ENCODE data around the gene WDR64. TPM values are rescaled to one million over a fixed set of nuclear protein-coding genes. Genes with fewer than 3 reads are reported as not detected.

WDR64 gene
- polyA plus RNA-seq, 1 donor (not counting 4 experiments of a cell fraction or from before 2014, with no cell fraction given), result not detected

- TF ChIP-seq CTCF (optimal IDR thresholded peaks at IDR 0.05 in 1 of 3, IDR thresholded peaks at IDR 0.05 in 1 of 3, conservative IDR thresholded peaks at IDR 0.05 in 1 of 3; ENCODE audit: extremely low read depth in 1 of 3, insufficient read depth in 2 of 3, low read length in 3 of 3) (no peak), EZH2 (IDR thresholded peaks at IDR 0.05; ENCODE audit: low read length) (no peak)
- H3K9me1 ChIP-seq (ENCODE audit: control insufficient read depth, extremely low read depth, insufficient read depth, low read length), result no peaks in the 10 kb centered on the region
- H3K9me3 ChIP-seq (ENCODE audit: control insufficient read depth, low read depth, low read length), result no peaks in the 10 kb centered on the region
- no peak overlapping the region for H3K27ac ChIP-seq (ENCODE audit: control insufficient read depth, insufficient read depth, low read length)
- no peaks in the 10 kb centered on the region for H3K36me3 ChIP-seq (ENCODE audit: control insufficient read depth in 2 of 2, extremely low read depth in 1 of 2, insufficient read depth in 2 of 2, low read length in 2 of 2)
- H3K4me1 ChIP-seq (ENCODE audit: control insufficient read depth, extremely low read depth, insufficient read depth, low read length), result no peaks in the 10 kb centered on the region
- H3K27me3 ChIP-seq (ENCODE audit: control insufficient read depth, extremely low read depth, insufficient read depth, low read length), result no peaks in the 10 kb centered on the region
- dilution Hi-C loops (cut with MboI; ENCODE audit: extremely low pct_ligation_motif_present, low sequenced_read_pairs), result no loop called here
- no peaks in the 10 kb centered on the region for H4K20me1 ChIP-seq (ENCODE audit: control insufficient read depth, extremely low read depth, insufficient read depth, low read length)
- no peak overlapping the region for H3K4me3 ChIP-seq (ENCODE audit: control insufficient read depth in 2 of 3, extremely low read depth in 1 of 3, insufficient read depth in 2 of 3, low read depth in 1 of 3, low read length in 3 of 3)
- H3K4me2 ChIP-seq (ENCODE audit: control insufficient read depth, extremely low read depth, insufficient read depth, low read depth, low read length), result no peak overlapping the region
- no peaks in the 10 kb centered on the region for H3K79me2 ChIP-seq (ENCODE audit: control insufficient read depth, insufficient read depth, low read length)
- DNase-seq (ENCODE audit: low read depth, low spot score) (no peak), FAIRE-seq (no peak)
- H2AFZ ChIP-seq (ENCODE audit: control insufficient read depth, low read length), result no peak overlapping the region
- H3K9ac ChIP-seq (ENCODE audit: control insufficient read depth, extremely low read depth, insufficient read depth, low read length), result no peak overlapping the region
Measured at GRCh38 chr1:241660424-241660972, 8.4 kb downstream of the WDR64 start.

DNA sequence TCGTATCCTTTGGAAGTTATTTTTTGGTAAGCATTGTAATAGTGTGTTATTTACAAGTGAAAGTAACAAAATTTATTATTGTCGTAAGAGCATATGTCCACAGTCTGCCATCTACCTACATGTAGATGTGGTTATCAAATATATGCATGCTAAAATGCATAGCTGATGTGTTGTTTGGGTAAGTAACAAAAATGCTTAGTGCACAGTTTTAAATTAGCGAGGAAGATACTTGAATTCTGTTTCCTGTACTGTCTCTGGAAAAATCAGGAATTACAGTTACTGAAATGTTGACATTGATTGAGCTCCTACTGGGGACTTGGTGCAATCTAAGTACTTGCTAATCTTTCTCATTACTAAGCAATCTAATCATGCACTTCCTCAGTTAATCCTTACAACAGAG lies 14.3 kb downstream of the WDR64 start:
- Histone ChIP-seq H4K20me1 (ENCODE audit: control insufficient read depth, extremely low read depth, insufficient read depth, low read length) (no peaks in the 10 kb centered on the region), H2AFZ (ENCODE audit: control insufficient read depth, low read length) (no peak overlapping the region), H3K4me1 (ENCODE audit: control insufficient read depth, extremely low read depth, insufficient read depth, low read length) (no peaks in the 10 kb centered on the region), H3K4me3 (ENCODE audit: control insufficient read depth in 2 of 3, extremely low read depth in 1 of 3, insufficient read depth in 2 of 3, low read depth in 1 of 3, low read length in 3 of 3) (no peak overlapping the region), H3K9ac (ENCODE audit: control insufficient read depth, extremely low read depth, insufficient read depth, low read length) (no peak overlapping the region), H3K79me2 (ENCODE audit: control insufficient read depth, insufficient read depth, low read length) (no peaks in the 10 kb centered on the region), H3K36me3 (ENCODE audit: control insufficient read depth in 2 of 2, extremely low read depth in 1 of 2, insufficient read depth in 2 of 2, low read length in 2 of 2) (no peaks in the 10 kb centered on the region), H3K27ac (ENCODE audit: control insufficient read depth, insufficient read depth, low read length) (no peak overlapping the region), H3K4me2 (ENCODE audit: control insufficient read depth, extremely low read depth, insufficient read depth, low read depth, low read length) (no peak overlapping the region), H3K9me1 (ENCODE audit: control insufficient read depth, extremely low read depth, insufficient read depth, low read length) (no peaks in the 10 kb centered on the region), H3K27me3 (ENCODE audit: control insufficient read depth, extremely low read depth, insufficient read depth, low read length) (no peaks in the 10 kb centered on the region), H3K9me3 (ENCODE audit: control insufficient read depth, low read depth, low read length) (no peaks in the 10 kb centered on the region)
- no peak for FAIRE-seq
- DNase-seq (ENCODE audit: low read depth, low spot score), result no peak
- TF ChIP-seq CTCF (optimal IDR thresholded peaks at IDR 0.05 in 1 of 3, IDR thresholded peaks at IDR 0.05 in 1 of 3, conservative IDR thresholded peaks at IDR 0.05 in 1 of 3; ENCODE audit: extremely low read depth in 1 of 3, insufficient read depth in 2 of 3, low read length in 3 of 3) (no peak), EZH2 (IDR thresholded peaks at IDR 0.05; ENCODE audit: low read length) (no peak)
- dilution Hi-C loops (cut with MboI; ENCODE audit: extremely low pct_ligation_motif_present, low sequenced_read_pairs), result no loop called here
